ENCODE results near the gene OR4D9.

OR4D9 gene

DNA sequence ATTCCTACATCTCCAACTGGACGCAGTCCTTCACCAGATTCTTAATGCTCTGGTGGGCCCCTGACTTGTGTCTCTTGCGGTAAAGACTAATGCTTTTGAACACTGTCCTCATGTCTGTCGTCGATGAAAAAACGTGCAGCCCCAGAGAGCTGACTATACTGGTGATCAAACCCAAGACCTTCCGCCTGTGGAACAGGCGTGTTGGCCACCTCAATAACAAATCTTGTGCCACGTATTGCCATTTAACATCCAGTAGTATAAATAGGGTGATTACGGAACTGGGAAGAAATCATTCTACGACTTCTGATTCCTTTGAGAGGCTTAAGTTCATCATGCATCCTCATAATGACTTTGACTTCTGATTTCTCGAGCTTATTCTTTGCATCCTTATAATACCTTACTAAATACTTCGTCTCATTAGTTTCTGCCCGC lies 45.6 kb downstream of the OR4D9 start:
- TF ChIP-seq, protein P1, sequence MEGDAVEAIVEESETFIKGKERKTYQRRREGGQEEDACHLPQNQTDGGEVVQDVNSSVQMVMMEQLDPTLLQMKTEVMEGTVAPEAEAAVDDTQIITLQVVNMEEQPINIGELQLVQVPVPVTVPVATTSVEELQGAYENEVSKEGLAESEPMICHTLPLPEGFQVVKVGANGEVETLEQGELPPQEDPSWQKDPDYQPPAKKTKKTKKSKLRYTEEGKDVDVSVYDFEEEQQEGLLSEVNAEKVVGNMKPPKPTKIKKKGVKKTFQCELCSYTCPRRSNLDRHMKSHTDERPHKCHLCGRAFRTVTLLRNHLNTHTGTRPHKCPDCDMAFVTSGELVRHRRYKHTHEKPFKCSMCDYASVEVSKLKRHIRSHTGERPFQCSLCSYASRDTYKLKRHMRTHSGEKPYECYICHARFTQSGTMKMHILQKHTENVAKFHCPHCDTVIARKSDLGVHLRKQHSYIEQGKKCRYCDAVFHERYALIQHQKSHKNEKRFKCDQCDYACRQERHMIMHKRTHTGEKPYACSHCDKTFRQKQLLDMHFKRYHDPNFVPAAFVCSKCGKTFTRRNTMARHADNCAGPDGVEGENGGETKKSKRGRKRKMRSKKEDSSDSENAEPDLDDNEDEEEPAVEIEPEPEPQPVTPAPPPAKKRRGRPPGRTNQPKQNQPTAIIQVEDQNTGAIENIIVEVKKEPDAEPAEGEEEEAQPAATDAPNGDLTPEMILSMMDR (IDR thresholded peaks at IDR 0.05; ENCODE audit: low read depth, low read length), result no peak
- DNase-seq (ENCODE audit: extremely low read depth, low read depth), result no peak

DNA sequence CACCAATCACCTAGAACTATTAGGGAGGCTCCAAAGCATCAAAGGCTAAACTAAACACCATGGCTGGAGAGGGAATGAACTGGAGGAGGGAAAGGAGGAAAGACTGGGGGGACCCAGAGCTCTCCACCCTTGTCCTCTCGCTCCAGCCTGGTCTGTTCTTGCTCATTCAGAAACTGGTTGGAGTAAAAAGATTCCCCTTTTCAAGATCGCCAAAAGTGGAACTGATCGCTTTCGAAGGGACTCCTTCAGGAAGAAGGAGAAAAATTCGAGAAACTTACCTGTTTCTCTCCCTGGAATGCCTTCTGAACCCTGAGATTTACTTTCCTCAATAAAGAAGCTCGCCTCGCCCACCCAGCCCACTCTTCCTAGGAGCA lies 46.9 kb downstream of the OR4D9 start:
- DNase-seq (ENCODE audit: extremely low read depth, low read depth), result no peak
- TF ChIP-seq, protein P1 (IDR thresholded peaks at IDR 0.05; ENCODE audit: low read depth, low read length), result no peak

DNA sequence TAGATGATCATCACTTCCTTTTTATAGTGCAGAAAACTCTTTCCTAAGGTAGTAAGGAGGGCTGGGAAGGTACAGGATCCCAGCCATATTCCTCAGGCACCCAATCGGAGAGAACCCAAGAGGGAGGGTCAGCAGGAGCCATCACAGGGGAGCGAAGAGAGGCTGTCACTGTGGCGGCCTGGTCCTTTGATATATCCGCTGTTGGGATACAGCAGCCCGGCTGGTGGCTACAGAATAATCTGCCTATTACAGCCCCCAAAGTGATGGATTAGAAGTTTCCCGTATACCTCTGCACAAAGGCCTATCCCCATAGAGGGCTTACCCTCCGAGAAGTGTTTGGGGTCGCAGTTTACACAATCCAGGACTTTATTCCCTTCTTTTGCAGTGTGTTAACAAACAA lies 48.5 kb downstream of the OR4D9 start:
- DNase-seq (ENCODE audit: extremely low read depth, low read depth), result no peak
- TF ChIP-seq, protein P1 (IDR thresholded peaks at IDR 0.05; ENCODE audit: low read depth, low read length), result no peak

DNA sequence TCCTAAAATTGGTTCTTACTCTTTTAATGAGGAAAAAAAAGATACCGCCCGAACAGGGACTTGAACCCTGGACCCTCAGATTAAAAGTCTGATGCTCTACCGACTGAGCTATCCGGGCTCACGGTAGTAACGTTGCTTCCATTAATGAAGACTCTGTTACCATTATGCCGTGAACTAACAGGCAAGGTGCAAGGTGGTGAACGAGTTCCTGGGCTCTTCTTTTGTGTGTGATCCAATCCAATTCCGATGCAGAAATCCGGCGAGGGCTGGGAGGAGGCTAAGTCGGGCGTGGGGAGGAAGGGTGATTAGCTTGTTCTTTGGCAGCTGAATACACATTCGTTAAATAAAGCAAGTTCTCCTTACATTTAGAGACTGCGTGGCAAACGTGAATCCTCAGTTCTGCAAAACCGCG lies 49.0 kb downstream of the OR4D9 start:
- DNase-seq (ENCODE audit: extremely low read depth, low read depth), result no peak
- TF ChIP-seq, protein P1 (IDR thresholded peaks at IDR 0.05; ENCODE audit: low read depth, low read length), result no peak

DNA sequence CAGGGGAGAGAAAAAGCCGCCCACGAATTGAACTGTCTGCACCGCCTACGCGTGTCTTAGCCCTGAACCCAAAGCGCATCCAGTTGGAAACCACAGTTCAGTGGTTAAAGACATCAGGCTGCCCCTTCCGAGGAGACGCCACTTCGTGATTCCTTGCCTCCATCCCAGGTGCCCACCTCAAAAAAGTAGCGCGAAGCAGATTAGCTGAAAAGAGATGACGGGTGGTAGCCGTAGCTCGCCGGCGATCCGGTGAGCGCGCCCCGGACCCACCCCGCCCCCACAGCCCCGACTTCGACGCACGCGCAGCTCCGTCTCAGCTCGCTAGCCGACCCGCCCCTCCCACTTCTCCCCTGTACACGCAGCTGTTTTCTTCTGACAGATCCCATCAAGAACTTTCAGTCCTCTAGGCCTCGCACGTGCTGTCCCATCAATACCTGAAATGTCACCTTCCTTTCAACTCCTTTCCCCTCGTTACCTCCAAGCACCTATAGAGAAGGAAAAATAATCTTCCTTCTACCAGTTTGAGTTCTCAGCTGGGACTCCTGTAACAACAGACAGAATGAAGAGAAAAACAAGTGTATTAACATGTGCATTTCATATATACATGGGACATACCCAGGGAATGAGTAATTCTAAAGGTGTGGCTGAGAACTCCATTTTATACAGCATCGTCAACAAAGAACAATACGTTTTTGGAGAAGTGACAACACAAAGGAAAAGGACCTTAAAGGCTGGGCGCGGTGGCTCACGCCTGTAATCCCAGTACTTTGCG lies 49.5 kb downstream of the OR4D9 start:
- TF ChIP-seq, protein P1 (IDR thresholded peaks at IDR 0.05; ENCODE audit: low read depth, low read length), result no peak
- DNase-seq (ENCODE audit: extremely low read depth, low read depth), result no peak

DNA sequence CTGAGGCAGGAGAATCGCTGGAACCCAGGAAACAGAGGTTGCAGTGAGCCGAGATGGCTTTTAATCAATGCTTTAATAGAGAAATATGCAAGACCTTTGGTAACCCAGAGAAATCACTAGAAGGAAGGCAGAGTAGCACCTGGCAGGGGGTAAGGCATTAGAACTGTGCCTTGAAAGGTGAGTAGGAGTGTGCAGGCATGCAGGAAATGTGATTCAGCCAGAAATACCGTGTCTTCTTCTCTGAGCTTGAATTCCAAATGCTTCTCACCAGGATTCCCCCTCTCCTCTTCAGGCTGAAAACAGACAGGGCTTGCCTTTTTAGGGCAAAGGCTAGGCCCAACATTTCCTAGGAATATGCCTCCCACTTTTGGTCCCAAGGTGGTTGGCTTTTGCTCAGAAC lies 51.0 kb downstream of the OR4D9 start:
- TF ChIP-seq, protein P1 (IDR thresholded peaks at IDR 0.05; ENCODE audit: low read depth, low read length), result no peak
- DNase-seq (ENCODE audit: extremely low read depth, low read depth), result no peak
